ENCODE data around the gene BOC. TPM values are rescaled to one million over a fixed set of nuclear protein-coding genes. Genes with fewer than 3 reads are reported as not detected.

The BOC gene
- total RNA-seq, 1 experiment from 2014 or later = 3.5 TPM

- H3K27ac ChIP-seq (ENCODE audit: insufficient read length, low read depth, low read length) = no peak overlapping the region
- no peak overlapping the region for H4K5ac ChIP-seq (ENCODE audit: insufficient read length, low read depth, low read length)
- no peaks in the 10 kb centered on the region for H3K79me2 ChIP-seq (ENCODE audit: insufficient read depth, low read length)
- H3K4me1 ChIP-seq (ENCODE audit: insufficient read depth, low read length) = no peaks in the 10 kb centered on the region
- no peak overlapping the region for H3K9ac ChIP-seq (ENCODE audit: extremely low read depth, insufficient read length, low read length)
- H2BK12ac ChIP-seq (ENCODE audit: insufficient read length, low read depth, low read length) = no peak overlapping the region
- no peaks in the 10 kb centered on the region for H3K4me1 Mint-ChIP-seq
- no peak overlapping the region for H3K18ac ChIP-seq (ENCODE audit: insufficient read length, low read depth, low read length)
- H3K23ac ChIP-seq (ENCODE audit: insufficient read length, low read depth, low read length) = no peak overlapping the region
- H4K91ac ChIP-seq (ENCODE audit: insufficient read length, low read depth, low read length) = no peak overlapping the region
- no peaks in the 10 kb centered on the region for H3K79me1 ChIP-seq (ENCODE audit: insufficient read depth, low read depth, low read length, poor library complexity, severe bottlenecking)
- H3K27ac Mint-ChIP-seq = no peak overlapping the region
- H3K9me3 ChIP-seq (ENCODE audit: control insufficient read depth, low read depth, low read length) = no peaks in the 10 kb centered on the region
- peaks cover 0 to 8% (median 0%) of the 10 kb centered on the region in 3 experiments; a peak in 1 of 7 replicates for H3K36me3 Mint-ChIP-seq (ENCODE audit: insufficient read depth in 1 of 3, low read depth in 3 of 3)
- no peaks in the 10 kb centered on the region for H3K23me2 ChIP-seq (ENCODE audit: insufficient read length, low read depth, low read length, poor library complexity, severe bottlenecking)
- no peaks in the 10 kb centered on the region for H3K27me3 ChIP-seq (ENCODE audit: insufficient read depth, low read length)
- H2AFZ ChIP-seq (ENCODE audit: low read length) = no peak overlapping the region
- no peak overlapping the region for H2BK5ac ChIP-seq (ENCODE audit: insufficient read length, low read length)
- 0 out of 5 replicates have a peak, but pooled peaks cover 0 to 3% of the 10 kb centered on the region in 2 experiments for H3K9me3 Mint-ChIP-seq
- H4K8ac ChIP-seq (replicated peaks; ENCODE audit: insufficient read length, low read depth, low read length) = no peak overlapping the region
- no peak overlapping the region for H3K4me2 ChIP-seq (ENCODE audit: insufficient read depth, insufficient read length, low read length)
- H2BK20ac ChIP-seq (ENCODE audit: low read depth, low read length, poor library complexity, severe bottlenecking) = no peak overlapping the region
- H2BK15ac ChIP-seq (ENCODE audit: low read depth, low read length) = no peak overlapping the region
- no peak overlapping the region for H2BK120ac ChIP-seq (ENCODE audit: low read depth, low read length, poor library complexity, severe bottlenecking)
- H3T11ph ChIP-seq (ENCODE audit: low read length) = no peak overlapping the region
- H4K20me1 ChIP-seq (ENCODE audit: control insufficient read depth, insufficient read depth, insufficient read length) = no peaks in the 10 kb centered on the region
- TF ChIP-seq CTCF (conservative IDR thresholded peaks at IDR 0.05) = no peak
- H3K4ac ChIP-seq (ENCODE audit: low read depth, low read length) = no peak overlapping the region
- DNase-seq = no peak
- H3K4me3 Mint-ChIP-seq = no peak overlapping the region
- peaks cover 4% of the 10 kb centered on the region for H3K27me3 Mint-ChIP-seq (ENCODE audit: low read depth)
- no peak overlapping the region for H2AK5ac ChIP-seq (ENCODE audit: insufficient read length, low read length)
- H3K56ac ChIP-seq (ENCODE audit: insufficient read length, low read depth, low read length) = no peak overlapping the region
- no peak overlapping the region for H3K14ac ChIP-seq (ENCODE audit: insufficient read depth, low read length)
These were observed 11.0 kb upstream of the BOC start for GRCh38 chr3:113200351-113200750.
